Left lobe of liver (tissue), 2 donors: ENCODE results near the gene CLIC5. TPM values are rescaled to one million over a fixed set of nuclear protein-coding genes. Genes with fewer than 3 reads are reported as not detected.

Experiments used
- ATAC-seq: fragments of 200-7000 bp; cut with Tn5 transposase; one replicate; pipeline ENCODE4 v1.9.1; 2020; ENCODE audit warnings: mild to moderate bottlenecking, moderate library complexity
- DNase-seq: peaks from one replicate; pipeline ENCODE4 v3.0.0-alpha.2; 2020; ENCODE audit warnings: low spot score
- total RNA-seq: library from RNA; stranded (reverse); gene quantifications from one replicate; pipeline ENCODE4 v1.2.1, GENCODE V29; 2021
- donor health status: DM: no; HTN: no; CAD: no; lungs with moderate emphysema.
- donor health status: DM: no; HTN: yes; CAD: no.

The CLIC5 gene
- total RNA-seq, 1 donor from 2014 or later: 0.28 TPM

DNA sequence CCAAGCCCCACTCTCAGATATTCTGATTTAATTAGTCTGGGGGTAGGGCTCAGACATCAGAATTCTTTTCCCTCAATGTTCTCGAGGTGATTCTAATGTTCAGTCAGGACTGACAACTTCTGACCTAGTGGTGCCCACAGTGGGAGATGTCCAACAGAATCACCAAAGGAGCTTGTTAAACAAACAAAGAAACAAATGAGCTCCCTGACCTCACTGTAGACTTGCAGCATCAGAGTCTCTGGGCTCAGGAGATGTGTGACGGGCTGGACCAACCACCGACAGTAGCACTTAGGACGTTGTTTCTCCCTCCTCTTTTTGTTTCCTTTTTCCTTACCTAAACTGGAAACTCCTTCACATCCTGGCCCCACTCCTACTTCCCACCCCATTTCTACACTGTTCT is 49.3 kb downstream of the CLIC5 start:
- no peak for ATAC-seq

GRCh38 chr6:45965792-45966191 is 49.9 kb downstream of the CLIC5 start:
- no peak for ATAC-seq

More for the DNA sequence above, 49.3 kb downstream of the CLIC5 start:
- DNase-seq: no peak

DNA sequence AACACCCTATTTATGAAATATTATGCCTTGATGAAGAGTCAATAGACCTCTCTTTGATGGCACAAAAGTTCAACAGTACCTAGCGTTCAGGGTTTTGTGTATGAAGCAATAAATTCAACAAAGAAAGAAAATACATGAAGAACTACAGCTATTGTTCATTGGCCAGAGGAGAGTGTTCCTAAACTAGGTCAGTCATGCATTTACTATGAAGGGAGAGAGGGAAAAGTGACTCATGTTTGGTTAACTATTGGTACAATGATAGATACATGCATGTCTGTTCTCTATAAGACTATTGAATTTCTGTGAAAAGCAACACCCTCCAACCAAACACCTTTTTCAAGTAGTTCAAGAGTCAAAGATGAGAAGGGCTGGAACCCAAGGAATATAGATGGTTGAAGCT is 50.7 kb downstream of the CLIC5 start:
- no peak for DNase-seq
- no peak for ATAC-seq

More at GRCh38 chr6:45965792-45966191, 49.9 kb downstream of the CLIC5 start:
- DNase-seq: no peak

DNA sequence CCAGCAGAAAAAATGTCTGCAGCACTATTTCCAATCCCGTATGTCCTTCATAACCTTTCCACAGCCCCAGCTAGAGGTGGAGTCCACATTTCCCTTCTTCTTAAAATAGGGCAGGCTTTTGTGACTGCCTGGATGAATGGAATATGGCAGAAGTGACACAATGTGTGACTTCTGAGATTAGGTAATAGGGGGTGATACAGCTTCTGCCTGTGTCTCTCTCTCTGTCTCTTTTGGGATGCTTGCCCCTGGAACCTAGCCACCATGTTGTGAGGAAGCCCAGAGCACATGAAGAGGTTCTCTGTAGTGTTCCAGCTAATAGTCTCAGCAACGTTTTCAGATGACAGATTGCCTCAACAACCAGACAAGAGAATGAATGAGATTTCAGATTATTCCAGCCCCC is 51.4 kb downstream of the CLIC5 start:
- ATAC-seq: no peak
- DNase-seq: no peak

GRCh38 chr6:45963896-45964295 is 51.8 kb downstream of the CLIC5 start:
- DNase-seq: no peak
- ATAC-seq: no peak

DNA sequence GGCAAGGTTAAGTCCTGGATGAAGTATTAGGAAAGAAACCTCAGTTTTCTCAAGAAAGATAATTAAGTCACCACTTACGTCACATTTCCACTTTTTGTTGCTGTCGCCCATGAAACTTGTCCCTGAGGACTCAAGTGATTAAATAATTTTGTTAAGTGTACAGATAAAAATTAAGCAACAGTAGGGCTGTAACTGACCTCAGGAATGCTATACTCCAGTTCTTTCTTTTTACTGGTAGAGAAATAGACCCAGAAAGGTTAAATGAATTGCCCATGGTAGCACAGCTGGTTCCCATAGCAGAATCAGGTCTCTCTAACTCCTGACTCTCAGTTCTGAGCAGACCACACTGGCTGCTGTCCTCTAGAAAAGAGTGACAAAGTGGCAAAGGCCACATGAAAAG is 54.5 kb downstream of the CLIC5 start:
- no peak for DNase-seq
- no peak for ATAC-seq

- DNase-seq: no peak
- ATAC-seq: no peak
Measured at GRCh38 chr6:45959534-45960145, 56.0 kb downstream of the CLIC5 start.

DNA sequence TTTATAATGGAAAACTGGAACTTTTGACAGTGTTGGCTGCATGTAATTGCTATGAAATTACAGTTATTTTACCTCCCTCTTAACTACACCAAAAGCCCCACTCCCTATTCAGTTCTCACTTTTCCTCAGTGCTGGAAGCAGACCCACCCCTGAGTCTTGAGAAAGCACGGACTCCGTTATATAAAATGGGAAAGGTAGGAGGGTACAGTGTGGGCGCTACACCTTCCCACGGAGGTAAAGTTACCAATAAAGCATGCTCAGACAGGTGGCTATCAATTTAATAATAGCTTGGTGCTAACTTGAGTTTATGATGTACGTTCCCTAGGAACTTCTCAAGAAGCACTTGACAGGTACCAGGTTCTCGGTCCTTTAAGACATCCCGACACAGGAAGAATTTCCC is 59.0 kb downstream of the CLIC5 start:
- no peak for ATAC-seq
- no peak for DNase-seq

DNA sequence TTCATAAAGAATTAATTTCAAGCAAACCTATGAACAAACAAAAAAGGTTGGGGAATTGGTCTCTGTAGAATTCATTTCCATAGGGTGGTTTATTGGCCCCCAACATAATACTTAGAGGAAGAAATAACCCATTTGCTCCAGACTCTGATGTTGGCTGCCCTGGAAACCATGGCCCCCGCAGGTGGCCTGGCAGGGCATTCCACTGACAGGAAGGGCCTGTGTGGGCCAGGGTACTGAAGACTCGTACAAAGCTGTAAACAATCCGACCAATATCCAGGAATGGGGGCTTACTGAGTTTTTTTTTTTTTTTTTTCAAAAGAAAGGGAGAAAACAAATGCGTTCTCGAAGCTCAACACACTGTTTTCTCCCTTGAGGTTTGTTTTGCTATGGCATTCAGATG is 59.5 kb downstream of the CLIC5 start:
- ATAC-seq: no peak
- DNase-seq: no peak

DNA sequence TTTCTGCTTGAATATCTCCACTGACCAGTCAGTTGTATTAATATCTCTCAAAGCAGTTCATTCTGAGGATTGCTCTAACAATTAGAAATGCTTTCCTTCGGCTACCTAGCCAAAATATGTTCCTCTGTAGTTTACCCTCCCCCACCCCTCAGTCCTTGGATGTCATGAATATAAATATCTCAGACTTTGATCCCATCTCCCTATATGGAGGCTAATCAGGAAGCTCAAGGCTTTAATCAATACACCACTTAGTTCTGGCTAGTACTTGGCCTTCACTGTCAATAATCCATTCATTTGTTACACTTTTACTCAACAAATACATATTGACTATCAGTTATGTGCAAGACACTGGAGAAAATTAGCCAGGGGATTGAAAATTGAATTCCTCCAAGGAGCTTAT is 60.1 kb downstream of the CLIC5 start:
- DNase-seq (no peak), ATAC-seq (no peak)

DNA sequence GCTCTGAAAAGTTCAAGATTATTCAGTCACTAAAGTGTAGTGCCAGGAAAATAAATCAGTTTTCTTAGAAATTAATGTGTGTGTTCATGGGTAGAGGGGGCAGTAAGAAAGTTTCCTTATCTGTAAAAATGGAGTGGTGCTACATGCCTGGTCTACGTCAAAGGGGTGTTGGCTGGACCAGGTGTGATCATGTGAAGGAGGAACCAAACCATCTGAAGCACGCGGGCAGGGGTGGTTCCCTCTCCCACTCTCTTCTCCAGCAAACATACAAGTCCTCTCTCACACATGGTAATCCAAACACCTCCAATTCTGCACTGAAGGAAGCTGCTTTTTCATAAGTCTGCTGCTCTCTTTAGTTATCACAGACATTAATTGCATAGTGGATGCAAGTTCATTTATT is 63.1 kb downstream of the CLIC5 start:
- no peak for DNase-seq
- no peak for ATAC-seq

DNA sequence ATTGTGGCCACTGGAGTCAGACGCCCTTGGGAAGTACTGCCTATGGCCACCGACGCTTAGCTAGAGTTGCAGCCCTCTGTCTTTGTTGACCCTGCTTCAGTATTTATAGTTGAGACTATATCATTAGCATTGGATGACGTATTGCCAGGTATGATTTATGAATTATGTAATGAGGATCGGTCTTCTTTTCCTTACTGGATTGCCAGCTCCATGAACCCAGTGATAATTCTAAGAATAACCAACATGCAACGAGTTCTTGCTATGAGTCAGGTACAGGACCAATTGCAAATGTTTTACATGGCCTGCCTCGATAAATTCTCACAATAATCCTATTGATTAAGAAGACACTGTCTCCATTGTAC is 63.5 kb downstream of the CLIC5 start:
- ATAC-seq (no peak), DNase-seq (no peak)

- no peak for ATAC-seq
Measured at GRCh38 chr6:45951321-45952167, 64.1 kb downstream of the CLIC5 start.

GRCh38 chr6:45949256-45949655 is 66.4 kb downstream of the CLIC5 start:
- DNase-seq: no peak
- ATAC-seq: no peak

More at GRCh38 chr6:45951321-45952167, 64.1 kb downstream of the CLIC5 start:
- no peak for DNase-seq

GRCh38 chr6:45947807-45948206 is 67.9 kb downstream of the CLIC5 start:
- DNase-seq: no peak
- ATAC-seq: no peak

- ATAC-seq: no peak
Measured at GRCh38 chr6:45946887-45947286, 68.8 kb downstream of the CLIC5 start.

DNA sequence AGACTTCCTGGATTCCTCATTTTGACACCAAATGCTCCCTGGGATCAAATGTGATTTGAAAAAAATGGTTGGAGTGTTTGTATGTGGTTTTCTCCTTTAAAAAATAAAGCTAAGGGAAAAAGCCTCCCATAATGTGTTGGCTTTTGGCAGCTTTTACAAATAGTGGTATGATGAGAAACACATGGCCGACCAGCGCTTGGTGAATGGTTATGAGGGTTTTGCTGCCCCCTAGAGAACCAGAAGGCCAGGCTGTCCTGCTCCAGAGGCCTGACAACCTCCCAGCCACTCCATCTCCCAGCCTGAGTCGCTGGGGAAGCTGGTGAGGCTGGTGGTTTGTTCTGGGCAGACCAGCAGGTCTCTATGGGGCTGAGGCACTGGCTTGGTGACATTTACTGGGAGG is 69.3 kb downstream of the CLIC5 start:
- DNase-seq (no peak), ATAC-seq (no peak)

More at GRCh38 chr6:45946887-45947286, 68.8 kb downstream of the CLIC5 start:
- no peak for DNase-seq

DNA sequence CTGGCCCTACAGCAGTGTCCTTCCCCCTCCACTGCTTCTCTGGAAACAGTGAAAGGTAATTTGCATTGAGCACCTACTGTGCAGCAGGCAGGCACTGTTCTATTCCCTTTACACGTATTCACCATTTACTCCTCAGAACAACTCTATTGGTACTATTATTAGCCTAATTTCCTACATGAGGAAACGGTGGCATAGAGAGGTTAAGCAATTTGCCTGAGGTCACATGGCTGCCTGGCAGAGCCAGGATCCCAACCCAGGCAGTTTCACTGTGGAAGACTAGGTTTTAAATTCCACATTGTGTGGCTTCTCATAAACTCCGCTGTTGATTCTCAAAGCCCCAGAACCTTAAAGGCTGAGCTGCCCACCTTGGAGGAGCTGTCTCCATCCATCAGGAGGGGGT is 72.7 kb downstream of the CLIC5 start:
- DNase-seq (no peak), ATAC-seq (no peak)

GRCh38 chr6:45933855-45934254 is 81.8 kb downstream of the CLIC5 start:
- ATAC-seq (no peak), DNase-seq (no peak)

GRCh38 chr6:45931232-45931631 is 84.4 kb downstream of the CLIC5 start:
- no peak for DNase-seq
- no peak for ATAC-seq

DNA sequence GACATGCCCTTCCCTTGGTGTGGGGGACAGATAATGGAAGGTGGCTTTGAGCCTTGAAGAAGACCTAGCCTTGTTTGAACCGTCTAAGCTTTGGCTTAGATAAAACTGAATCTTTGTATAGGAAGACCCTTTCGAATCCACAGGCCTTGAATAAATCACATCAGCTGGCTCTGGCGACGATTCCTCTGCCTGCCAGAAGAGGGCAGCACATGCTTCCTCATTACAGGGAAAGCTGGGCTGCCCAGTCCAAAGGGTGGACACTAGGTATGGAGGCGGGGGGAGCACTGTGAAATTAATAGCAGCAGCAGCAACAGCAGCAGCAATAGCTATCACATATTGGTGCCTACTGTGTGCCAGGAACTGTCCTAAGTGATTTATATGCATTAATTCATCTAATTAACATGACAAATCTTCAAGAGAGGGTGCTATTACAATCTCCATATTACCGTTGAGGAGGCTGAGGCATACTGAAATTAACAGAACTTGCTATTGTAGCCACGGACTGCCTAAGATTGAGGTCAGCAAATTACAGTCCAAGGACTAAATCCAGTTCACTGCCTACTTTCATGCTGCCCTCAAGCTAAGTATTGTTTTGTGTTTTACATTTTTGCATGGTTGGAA is 85.1 kb downstream of the CLIC5 start:
- ATAC-seq: peak; percentile 98
- DNase-seq: peak; percentile 62
